NCI-H187 treated with DMSO at 0.1 percent for 48 hours (cell line): ENCODE measurements around the gene PRR5L.
"Not testable (repeated sequence)": the region's sequence is repeated elsewhere in the genome, so short reads cannot be mapped to it uniquely, and the experiment has no call there.

Experiments used
- DNase-seq: peaks from one replicate; lab custom pipeline; 2025; lab: John Stamatoyannopoulos, UW

Gene PRR5L

GRCh38 chr11:36499315-36499714, 203.2 kb downstream of the PRR5L start:
- DNase-seq = no peak

- DNase-seq = no peak
Observed at GRCh38 chr11:36500315-36500721, 204.2 kb downstream of the PRR5L start.

GRCh38 chr11:36501236-36501635, 205.1 kb downstream of the PRR5L start:
- DNase-seq = no peak

- no peak for DNase-seq
Observed at GRCh38 chr11:36507824-36508489, 211.9 kb downstream of the PRR5L start.

- DNase-seq = no peak
Observed at GRCh38 chr11:36508743-36509142, 212.7 kb downstream of the PRR5L start.

- no peak for DNase-seq
Observed at GRCh38 chr11:36509201-36509639, 213.1 kb downstream of the PRR5L start.

GRCh38 chr11:36509694-36510593, 213.9 kb downstream of the PRR5L start, which contains the start of gene TRAF6:
Gene TRAF6, minus strand, starts transcription at chr11:36510272. Its CDS starts 8,757 bp downstream, at chr11:36501515.
- no peak for DNase-seq

GRCh38 chr11:36510594-36510942, 214.5 kb downstream of the PRR5L start:
- DNase-seq = no peak

GRCh38 chr11:36511062-36511461, 215.0 kb downstream of the PRR5L start:
- not testable (repeated sequence) for DNase-seq

GRCh38 chr11:36512016-36512415, 215.9 kb downstream of the PRR5L start:
- no peak for DNase-seq

- no peak for DNase-seq
Observed at GRCh38 chr11:36513965-36514364, 217.9 kb downstream of the PRR5L start.
